HepG2 (cell line): ENCODE data around the gene MED9. TPM values are rescaled to one million over a fixed set of nuclear protein-coding genes. Genes with fewer than 3 reads are reported as not detected.

Source experiments
- JUN ChIP-seq: sonication (generic); formaldehyde crosslinking; IDR thresholded peaks from 2 replicates; pipeline ENCODE4 v1.4.0; 2020; ENCODE audit warnings: mild to moderate bottlenecking, missing genetic modification reagents
- KDM5B ChIP-seq: sonication (generic); formaldehyde crosslinking; IDR thresholded peaks from 2 replicates; pipeline ENCODE4 v1.4.0; 2020; ENCODE audit warnings: missing genetic modification reagents, mild to moderate bottlenecking, borderline replicate concordance
- MTF2 ChIP-seq: sonication (generic); formaldehyde crosslinking; IDR thresholded peaks from 2 replicates; pipeline ENCODE4 v1.5.0; 2020; ENCODE audit warnings: missing genetic modification reagents, borderline replicate concordance
- RAD21 ChIP-seq: fragments of 450-650 bp; formaldehyde crosslinking; IDR thresholded peaks from 2 replicates; pipeline ENCODE4 v1.5.0; 2020; ENCODE audit warnings: mild to moderate bottlenecking
- RELA ChIP-seq: sonication (generic); formaldehyde crosslinking; IDR thresholded peaks from 2 replicates; pipeline ENCODE4 v1.4.0; 2020; ENCODE audit warnings: missing genetic modification reagents
- ZC3H13 ChIP-seq: sonication (generic); formaldehyde crosslinking; IDR thresholded peaks from 2 replicates; pipeline ENCODE4 v1.8.1; 2023; ENCODE audit warnings: mild to moderate bottlenecking, missing genetic modification reagents, moderate library complexity
- ZFP41 ChIP-seq: sonication (generic); formaldehyde crosslinking; IDR thresholded peaks from 2 replicates; pipeline ENCODE4 v1.4.0; 2020; ENCODE audit warnings: mild to moderate bottlenecking, missing genetic modification reagents, borderline replicate concordance
- ZNF329 ChIP-seq: sonication (generic); formaldehyde crosslinking; IDR thresholded peaks from 2 replicates; pipeline ENCODE4 v1.9.0; 2021; ENCODE audit warnings: low read depth, mild to moderate bottlenecking, missing genetic modification reagents
- polyA plus RNA-seq, 8 experiments: library from polyadenylated mRNA; depleted of rRNA in 3 of 8; stranded (reverse) in 7 of 8; unstranded in 1 of 8; fragments of >200 nt; fragmentation: Illumina TruSeq in 4 of 8; extraction: Trizol in 4 of 8; gene quantifications; 2 replicates each; pipeline versions ENCODE4 v1.2.1 to v1.2.3, GENCODE V29; 2011 to 2016; ENCODE audit warnings: low read depth in 4 of 8, missing spikeins in 1 of 8, mixed read lengths in 1 of 8; ENCODE audit not compliant: insufficient read depth in 1 of 8
- total RNA-seq, 5 experiments: library from RNA; depleted of rRNA; stranded (reverse); fragments of >200 nt; fragmentation: Illumina TruSeq; extraction: Trizol; gene quantifications; 2 replicates each; pipeline ENCODE4 v1.2.3, GENCODE V29; 2016; ENCODE audit warnings: low read depth in 1 of 5
- TF ChIP-seq, protein P1 (sequence below): sonication (generic); formaldehyde crosslinking; IDR thresholded peaks from 2 replicates; pipeline ENCODE4 v1.4.0; 2020; ENCODE audit warnings: missing genetic modification reagents, mild to moderate bottlenecking, borderline replicate concordance
- TF ChIP-seq, protein P2 (sequence below): sonication (generic); formaldehyde crosslinking; IDR thresholded peaks from 2 replicates; pipeline ENCODE4 v1.5.0; 2020; ENCODE audit warnings: mild to moderate bottlenecking, missing genetic modification reagents, borderline replicate concordance
- TF ChIP-seq, protein P3 (sequence below): sonication (generic); IDR thresholded peaks from 2 replicates; pipeline ENCODE4 v1.6.1; 2016; ENCODE audit warnings: low read depth, borderline replicate concordance
- TF ChIP-seq, protein P4 (sequence below): sonication (generic); formaldehyde crosslinking; IDR thresholded peaks from 2 replicates; pipeline ENCODE4 v1.5.1; 2020; ENCODE audit warnings: missing genetic modification reagents, mild to moderate bottlenecking, borderline replicate concordance

MED9 gene
- total and polyA plus RNA-seq, 2 of the 13 experiments (the other 11 are each of a cell fraction or from before 2014, with no cell fraction given), result 11.9 to 15.1 TPM

DNA sequence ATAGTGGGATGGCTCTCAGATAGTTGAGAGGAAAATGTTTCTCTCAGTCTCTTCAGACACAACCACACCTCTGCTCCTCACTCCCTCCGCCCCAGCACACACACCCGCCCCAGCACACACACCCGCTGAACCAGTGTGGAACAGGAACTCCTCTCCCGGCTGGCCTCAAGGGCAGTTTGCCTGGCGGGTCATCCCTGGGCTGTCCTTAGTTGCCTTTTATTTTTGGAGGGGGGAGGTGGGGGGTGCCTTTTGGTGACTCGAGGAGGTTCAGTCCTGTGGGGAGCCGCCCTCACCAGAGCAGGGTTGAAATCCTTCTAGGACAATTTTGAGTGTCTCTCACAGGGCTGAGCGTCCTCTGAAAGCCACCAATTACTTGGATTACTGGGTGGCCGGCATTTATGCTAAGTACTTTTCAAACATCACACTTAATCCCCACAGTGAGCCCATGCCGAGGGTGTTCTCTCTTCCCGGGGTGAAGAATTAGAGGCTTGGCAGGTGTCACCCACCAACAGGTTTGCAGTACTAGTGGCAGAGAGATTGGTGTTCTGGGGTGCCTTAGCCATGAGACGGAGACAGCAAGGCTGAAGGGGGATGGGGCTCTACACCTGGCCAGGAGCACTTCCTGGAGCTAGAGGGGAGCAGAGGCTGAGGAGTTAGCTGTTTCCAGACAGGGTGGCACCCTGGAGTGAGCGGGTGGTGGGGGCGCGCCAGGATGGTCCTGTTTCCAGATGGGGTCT lies 16.6 kb downstream of the MED9 start (continued):
- TF ChIP-seq RAD21 (CRISPR knock-in tag) (no peak), ZC3H13 (0 out of 2 replicates have a peak, but pooled peaks have one; percentile 54), ZNF329 (CRISPR knock-in tag) (no peak), ZFP41 (CRISPR knock-in tag) (no peak), MTF2 (no peak), RELA (CRISPR knock-in tag) (no peak), KDM5B (no peak), JUN (no peak)
- TF ChIP-seq, protein P1, sequence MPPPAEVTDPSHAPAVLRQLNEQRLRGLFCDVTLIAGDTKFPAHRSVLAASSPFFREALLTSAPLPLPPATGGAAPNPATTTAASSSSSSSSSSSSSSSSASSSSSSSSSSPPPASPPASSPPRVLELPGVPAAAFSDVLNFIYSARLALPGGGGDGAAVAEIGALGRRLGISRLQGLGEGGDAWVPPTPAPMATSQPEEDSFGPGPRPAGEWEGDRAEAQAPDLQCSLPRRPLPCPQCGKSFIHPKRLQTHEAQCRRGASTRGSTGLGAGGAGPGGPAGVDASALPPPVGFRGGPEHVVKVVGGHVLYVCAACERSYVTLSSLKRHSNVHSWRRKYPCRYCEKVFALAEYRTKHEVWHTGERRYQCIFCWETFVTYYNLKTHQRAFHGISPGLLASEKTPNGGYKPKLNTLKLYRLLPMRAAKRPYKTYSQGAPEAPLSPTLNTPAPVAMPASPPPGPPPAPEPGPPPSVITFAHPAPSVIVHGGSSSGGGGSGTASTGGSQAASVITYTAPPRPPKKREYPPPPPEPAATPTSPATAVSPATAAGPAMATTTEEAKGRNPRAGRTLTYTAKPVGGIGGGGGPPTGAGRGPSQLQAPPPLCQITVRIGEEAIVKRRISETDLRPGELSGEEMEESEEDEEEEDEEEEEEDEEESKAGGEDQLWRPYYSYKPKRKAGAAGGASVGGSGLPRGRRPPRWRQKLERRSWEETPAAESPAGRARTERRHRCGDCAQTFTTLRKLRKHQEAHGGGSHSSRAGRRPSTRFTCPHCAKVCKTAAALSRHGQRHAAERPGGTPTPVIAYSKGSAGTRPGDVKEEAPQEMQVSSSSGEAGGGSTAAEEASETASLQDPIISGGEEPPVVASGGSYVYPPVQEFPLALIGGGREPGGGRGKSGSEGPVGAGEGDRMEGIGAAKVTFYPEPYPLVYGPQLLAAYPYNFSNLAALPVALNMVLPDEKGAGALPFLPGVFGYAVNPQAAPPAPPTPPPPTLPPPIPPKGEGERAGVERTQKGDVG (CRISPR knock-in tag), result 0 out of 2 replicates have a peak, but pooled peaks have one; percentile 26
- TF ChIP-seq, protein P2, sequence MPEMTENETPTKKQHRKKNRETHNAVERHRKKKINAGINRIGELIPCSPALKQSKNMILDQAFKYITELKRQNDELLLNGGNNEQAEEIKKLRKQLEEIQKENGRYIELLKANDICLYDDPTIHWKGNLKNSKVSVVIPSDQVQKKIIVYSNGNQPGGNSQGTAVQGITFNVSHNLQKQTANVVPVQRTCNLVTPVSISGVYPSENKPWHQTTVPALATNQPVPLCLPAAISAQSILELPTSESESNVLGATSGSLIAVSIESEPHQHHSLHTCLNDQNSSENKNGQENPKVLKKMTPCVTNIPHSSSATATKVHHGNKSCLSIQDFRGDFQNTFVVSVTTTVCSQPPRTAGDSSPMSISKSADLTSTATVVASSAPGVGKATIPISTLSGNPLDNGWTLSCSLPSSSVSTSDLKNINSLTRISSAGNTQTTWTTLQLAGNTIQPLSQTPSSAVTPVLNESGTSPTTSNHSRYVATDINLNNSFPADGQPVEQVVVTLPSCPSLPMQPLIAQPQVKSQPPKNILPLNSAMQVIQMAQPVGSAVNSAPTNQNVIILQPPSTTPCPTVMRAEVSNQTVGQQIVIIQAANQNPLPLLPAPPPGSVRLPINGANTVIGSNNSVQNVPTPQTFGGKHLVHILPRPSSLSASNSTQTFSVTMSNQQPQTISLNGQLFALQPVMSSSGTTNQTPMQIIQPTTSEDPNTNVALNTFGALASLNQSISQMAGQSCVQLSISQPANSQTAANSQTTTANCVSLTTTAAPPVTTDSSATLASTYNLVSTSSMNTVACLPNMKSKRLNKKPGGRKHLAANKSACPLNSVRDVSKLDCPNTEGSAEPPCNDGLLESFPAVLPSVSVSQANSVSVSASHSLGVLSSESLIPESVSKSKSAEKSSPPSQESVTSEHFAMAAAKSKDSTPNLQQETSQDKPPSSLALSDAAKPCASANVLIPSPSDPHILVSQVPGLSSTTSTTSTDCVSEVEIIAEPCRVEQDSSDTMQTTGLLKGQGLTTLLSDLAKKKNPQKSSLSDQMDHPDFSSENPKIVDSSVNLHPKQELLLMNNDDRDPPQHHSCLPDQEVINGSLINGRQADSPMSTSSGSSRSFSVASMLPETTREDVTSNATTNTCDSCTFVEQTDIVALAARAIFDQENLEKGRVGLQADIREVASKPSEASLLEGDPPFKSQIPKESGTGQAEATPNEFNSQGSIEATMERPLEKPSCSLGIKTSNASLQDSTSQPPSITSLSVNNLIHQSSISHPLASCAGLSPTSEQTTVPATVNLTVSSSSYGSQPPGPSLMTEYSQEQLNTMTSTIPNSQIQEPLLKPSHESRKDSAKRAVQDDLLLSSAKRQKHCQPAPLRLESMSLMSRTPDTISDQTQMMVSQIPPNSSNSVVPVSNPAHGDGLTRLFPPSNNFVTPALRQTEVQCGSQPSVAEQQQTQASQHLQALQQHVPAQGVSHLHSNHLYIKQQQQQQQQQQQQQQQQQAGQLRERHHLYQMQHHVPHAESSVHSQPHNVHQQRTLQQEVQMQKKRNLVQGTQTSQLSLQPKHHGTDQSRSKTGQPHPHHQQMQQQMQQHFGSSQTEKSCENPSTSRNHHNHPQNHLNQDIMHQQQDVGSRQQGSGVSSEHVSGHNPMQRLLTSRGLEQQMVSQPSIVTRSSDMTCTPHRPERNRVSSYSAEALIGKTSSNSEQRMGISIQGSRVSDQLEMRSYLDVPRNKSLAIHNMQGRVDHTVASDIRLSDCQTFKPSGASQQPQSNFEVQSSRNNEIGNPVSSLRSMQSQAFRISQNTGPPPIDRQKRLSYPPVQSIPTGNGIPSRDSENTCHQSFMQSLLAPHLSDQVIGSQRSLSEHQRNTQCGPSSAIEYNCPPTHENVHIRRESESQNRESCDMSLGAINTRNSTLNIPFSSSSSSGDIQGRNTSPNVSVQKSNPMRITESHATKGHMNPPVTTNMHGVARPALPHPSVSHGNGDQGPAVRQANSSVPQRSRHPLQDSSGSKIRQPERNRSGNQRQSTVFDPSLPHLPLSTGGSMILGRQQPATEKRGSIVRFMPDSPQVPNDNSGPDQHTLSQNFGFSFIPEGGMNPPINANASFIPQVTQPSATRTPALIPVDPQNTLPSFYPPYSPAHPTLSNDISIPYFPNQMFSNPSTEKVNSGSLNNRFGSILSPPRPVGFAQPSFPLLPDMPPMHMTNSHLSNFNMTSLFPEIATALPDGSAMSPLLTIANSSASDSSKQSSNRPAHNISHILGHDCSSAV (CRISPR knock-in tag), result no peak
- TF ChIP-seq, protein P3, sequence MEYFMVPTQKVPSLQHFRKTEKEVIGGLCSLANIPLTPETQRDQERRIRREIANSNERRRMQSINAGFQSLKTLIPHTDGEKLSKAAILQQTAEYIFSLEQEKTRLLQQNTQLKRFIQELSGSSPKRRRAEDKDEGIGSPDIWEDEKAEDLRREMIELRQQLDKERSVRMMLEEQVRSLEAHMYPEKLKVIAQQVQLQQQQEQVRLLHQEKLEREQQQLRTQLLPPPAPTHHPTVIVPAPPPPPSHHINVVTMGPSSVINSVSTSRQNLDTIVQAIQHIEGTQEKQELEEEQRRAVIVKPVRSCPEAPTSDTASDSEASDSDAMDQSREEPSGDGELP, result no peak
- TF ChIP-seq, protein P4, sequence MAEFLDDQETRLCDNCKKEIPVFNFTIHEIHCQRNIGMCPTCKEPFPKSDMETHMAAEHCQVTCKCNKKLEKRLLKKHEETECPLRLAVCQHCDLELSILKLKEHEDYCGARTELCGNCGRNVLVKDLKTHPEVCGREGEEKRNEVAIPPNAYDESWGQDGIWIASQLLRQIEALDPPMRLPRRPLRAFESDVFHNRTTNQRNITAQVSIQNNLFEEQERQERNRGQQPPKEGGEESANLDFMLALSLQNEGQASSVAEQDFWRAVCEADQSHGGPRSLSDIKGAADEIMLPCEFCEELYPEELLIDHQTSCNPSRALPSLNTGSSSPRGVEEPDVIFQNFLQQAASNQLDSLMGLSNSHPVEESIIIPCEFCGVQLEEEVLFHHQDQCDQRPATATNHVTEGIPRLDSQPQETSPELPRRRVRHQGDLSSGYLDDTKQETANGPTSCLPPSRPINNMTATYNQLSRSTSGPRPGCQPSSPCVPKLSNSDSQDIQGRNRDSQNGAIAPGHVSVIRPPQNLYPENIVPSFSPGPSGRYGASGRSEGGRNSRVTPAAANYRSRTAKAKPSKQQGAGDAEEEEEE (CRISPR knock-in tag), result no peak
